Ectodermal cell (in vitro differentiated cells): ENCODE measurements around the gene TNPO2.
A peak's percentile ranks its signal among the peaks of the same experiment; 100 is the strongest.

Source experiments
- H3K27ac ChIP-seq: 2 replicates; pipeline ENCODE4 v1.7.0; 2013; ENCODE audit warnings: mild to moderate bottlenecking, low read depth, low read length; ENCODE audit not compliant: insufficient read depth, poor library complexity, severe bottlenecking
- H3K27me3 ChIP-seq: 2 replicates; pipeline ENCODE4 v1.7.0; 2013; ENCODE audit warnings: mild to moderate bottlenecking, low read length; ENCODE audit not compliant: insufficient read depth, control insufficient read depth, poor library complexity, severe bottlenecking
- H3K36me3 ChIP-seq: one replicate; pipeline ENCODE4 v1.7.0; 2013; ENCODE audit warnings: low read length; ENCODE audit not compliant: control insufficient read depth, insufficient read depth
- H3K4me1 ChIP-seq: one replicate; pipeline ENCODE4 v1.7.0; 2013; ENCODE audit warnings: low read length; ENCODE audit not compliant: control insufficient read depth, insufficient read depth
- H3K4me3 ChIP-seq: 2 replicates; pipeline ENCODE4 v1.7.0; 2013; ENCODE audit warnings: low read depth, low read length, control low read depth; ENCODE audit not compliant: insufficient read depth
- H3K9me3 ChIP-seq: 2 replicates; pipeline ENCODE4 v1.7.0; 2013; ENCODE audit warnings: mild to moderate bottlenecking, low read length, moderate library complexity; ENCODE audit not compliant: control insufficient read depth
- WGBS, 2 experiments: methylation state at CpG; one replicate each; pipeline ENCODE4 v1.1.7; 2013; ENCODE audit warnings: missing lambda C conversion rate in 2 of 2; 5-methylcytosine and 5-hydroxymethylcytosine counted together

The TNPO2 gene

DNA sequence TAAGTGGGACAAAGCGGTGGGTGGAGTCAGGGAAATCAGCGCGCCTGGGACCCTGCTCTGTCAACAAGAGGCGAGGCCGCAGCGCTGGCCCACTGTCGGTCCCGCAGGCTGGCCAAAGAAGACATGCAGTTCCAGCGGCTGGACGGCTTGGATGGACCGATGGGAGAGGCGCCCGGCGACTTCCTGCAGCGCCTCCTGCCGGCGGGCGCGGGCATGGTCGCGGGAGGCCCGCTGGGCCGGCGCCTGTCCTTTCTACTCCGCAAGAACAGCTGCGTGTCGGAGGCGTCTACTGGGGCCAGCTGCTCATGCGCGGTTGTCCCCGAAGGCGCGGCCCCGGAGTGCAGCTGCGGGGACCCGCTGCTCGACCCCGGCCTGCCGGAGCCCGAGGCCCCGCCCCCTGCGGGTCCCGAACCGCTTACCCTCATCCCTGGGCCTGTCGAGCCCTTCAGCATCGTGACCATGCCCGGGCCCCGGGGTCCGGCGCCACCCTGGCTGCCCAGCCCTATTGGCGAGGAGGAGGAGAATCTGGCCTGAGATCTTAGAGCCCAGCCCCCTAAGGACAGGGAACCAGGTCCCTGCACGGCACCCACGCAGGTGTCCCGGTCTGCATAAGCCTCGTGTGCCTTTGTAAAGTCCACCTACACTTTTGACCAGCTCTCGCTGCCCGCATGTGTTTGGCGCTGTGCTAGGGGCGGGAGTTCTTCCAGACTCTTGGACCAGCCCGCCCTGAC lies 34.0 kb upstream of the TNPO2 start:
- Histone ChIP-seq H3K9me3 (no peaks in the 10 kb centered on the region), H3K27ac (no peak overlapping the region), H3K27me3 (peaks cover 9% of the 10 kb centered on the region), H3K4me1 (peaks cover 3% of the 10 kb centered on the region), H3K4me3 (peak overlapping the region; percentile 24), H3K36me3 (no peaks in the 10 kb centered on the region)
- 10% methylated on average over 60 of the region's 60 CpGs for WGBS, 2 experiments

DNA sequence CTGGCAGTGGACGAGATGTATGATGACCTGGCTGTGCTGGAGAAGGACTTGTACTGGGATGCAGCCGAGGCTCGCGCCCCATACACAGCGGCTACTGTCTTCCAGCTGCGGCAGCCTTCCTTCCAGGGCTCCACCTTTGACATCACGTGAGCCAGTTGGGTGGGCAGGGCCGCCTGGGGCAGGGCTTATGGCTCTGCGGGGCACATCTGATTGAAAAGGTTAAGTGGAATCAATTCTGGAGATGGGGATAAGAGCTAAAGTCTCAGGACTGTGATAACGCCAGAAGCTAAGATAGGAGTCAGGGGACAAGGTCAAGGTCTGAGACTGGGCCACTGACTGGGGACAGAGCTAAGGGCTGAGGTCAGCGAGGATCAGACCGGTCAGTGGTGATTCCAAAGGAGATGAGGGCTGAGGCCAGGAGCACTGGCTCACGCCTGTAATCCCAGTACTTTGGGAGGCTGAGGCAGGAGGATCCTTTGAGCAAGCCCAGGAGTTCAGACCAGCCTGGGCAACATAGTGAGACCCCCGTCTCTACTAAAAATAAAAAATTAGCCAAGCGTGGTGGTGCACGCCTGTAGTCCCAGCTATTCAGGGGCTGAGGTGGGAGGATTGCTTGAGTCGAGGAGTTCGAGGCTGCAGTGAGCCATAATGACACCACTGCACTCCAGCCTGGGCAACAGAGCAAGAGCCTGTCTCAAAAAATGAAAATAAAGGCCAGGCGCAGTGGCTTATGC lies 32.6 kb upstream of the TNPO2 start:
- no peaks in the 10 kb centered on the region for H3K36me3 ChIP-seq
- no peak overlapping the region for H3K4me3 ChIP-seq
- H3K27me3 ChIP-seq: peaks cover 23% of the 10 kb centered on the region
- WGBS, 2 experiments: 90 to 92% methylated on average over 19 of the region's 19 CpGs
- H3K27ac ChIP-seq: no peak overlapping the region
- no peaks in the 10 kb centered on the region for H3K9me3 ChIP-seq
- H3K4me1 ChIP-seq: peaks cover 3% of the 10 kb centered on the region

DNA sequence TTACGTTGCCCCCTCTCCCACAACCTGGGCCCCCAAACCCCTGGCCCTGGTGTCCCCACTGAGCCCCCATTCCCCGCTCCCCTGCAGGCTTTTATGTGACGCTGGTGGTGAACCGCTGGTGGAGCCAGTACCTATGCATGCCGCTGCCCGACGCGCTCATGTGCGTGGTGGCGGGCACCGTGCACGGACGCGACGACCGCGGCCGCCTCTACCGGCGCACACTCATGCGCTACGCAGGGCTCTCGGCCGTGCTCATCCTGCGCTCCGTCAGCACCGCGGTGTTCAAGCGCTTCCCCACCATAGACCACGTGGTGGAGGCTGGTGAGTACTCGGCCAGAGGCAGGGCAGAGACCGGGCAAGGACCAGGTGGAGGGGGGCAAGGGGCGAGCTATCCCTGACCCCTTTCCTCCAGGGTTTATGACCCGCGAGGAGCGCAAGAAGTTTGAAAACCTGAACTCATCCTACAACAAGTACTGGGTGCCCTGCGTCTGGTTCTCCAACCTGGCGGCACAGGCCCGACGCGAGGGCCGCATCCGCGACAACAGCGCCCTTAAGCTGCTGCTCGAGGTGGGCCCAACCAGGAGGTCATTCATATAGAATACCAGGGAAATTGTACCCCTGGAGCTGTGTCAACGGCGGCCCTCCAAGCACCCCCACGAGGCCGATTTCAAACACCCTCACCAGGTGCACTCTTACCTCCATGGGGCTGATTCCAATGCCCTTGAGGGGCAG lies 30.9 kb upstream of the TNPO2 start:
- no peak overlapping the region for H3K4me3 ChIP-seq
- H3K27me3 ChIP-seq: peaks cover 40% of the 10 kb centered on the region
- WGBS, 2 experiments: 90 to 92% methylated on average over 50 of the region's 50 CpGs

DNA sequence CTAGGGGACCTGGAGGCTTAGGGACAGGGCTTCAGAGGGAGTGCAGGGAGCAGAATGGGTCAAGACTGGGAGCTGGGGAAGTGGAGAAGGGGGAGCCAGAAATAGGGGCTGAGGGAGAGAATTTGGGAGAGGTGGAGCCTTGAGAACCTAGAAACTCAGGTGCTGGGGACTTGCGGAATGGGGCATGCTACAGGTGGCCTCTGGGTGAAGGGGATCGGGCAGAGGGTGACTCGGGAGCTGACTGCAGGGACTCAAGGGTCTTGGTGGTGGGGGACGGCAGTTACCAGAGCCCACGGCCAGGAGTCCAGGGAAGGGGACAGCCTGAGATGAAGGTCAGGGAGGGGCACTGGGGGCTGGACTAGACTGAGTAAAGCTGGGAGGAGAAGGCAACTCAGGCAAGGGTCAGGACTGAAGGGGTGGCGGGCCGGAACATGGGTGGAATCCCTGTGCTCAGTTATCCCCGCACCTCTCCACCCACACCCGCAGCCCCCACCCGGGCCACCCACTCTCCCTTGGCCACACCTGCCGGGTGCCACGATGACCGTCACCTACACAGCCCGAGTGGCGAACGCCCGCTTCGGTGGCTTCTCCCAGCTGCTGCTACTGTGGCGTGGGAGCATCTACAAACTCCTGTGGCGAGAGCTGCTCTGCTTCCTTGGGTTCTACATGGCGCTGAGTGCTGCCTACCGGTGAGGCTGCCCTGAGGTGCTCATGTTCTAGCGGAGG lies 28.5 kb upstream of the TNPO2 start:
- peaks cover 8% of the 10 kb centered on the region for H3K4me1 ChIP-seq
- 74 to 75% methylated on average over 21 to 22 of the region's 23 CpGs for WGBS, 2 experiments

More for the DNA sequence above, 30.9 kb upstream of the TNPO2 start:
- Histone ChIP-seq H3K36me3 (no peaks in the 10 kb centered on the region), H3K4me1 (peaks cover 11% of the 10 kb centered on the region), H3K9me3 (no peaks in the 10 kb centered on the region), H3K27ac (no peak overlapping the region)

DNA sequence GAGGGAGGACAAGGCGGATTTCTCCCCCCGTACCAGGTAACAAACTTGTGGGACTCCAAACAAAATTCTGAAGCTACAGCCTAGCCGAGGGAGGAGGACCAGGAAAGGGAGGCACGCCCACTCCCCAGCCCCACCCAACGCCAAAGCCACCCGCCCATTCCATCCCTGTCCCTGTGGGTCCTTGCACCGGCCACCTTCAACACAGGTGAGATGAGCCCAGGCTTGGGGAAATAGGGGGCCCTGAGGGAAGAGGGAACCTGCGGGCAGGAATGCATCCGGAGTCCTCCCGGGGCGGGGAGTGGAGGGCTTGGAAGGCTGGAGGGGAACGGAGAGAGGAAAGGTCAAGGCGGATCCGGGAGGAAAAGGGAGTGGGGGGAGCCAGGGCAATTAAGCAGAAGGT lies 27.9 kb upstream of the TNPO2 start, which contains the start of gene BEST2:
Gene BEST2 (plus strand): TSS at position 157 of the 400 bp plus-strand sequence. CDS start 802 bp downstream, outside the sequence.
- Histone ChIP-seq H3K9me3 (no peaks in the 10 kb centered on the region), H3K27ac (no peak within 1 kb of the TSS), H3K4me3 (no peak within 1 kb of the TSS), H3K4me1 (peaks cover 8% of the 10 kb centered on the region), H3K36me3 (peaks cover 14% of the 10 kb centered on the region), H3K27me3 (peaks cover 43% of the 10 kb centered on the region)
- 6 to 12% methylated on average over 11 to 14 of the region's 14 CpGs for WGBS, 2 experiments

More for the DNA sequence above, 28.5 kb upstream of the TNPO2 start:
- peaks cover 10% of the 10 kb centered on the region for H3K36me3 ChIP-seq
- peaks cover 43% of the 10 kb centered on the region for H3K27me3 ChIP-seq
- no peak overlapping the region for H3K4me3 ChIP-seq
- no peaks in the 10 kb centered on the region for H3K9me3 ChIP-seq
- no peak overlapping the region for H3K27ac ChIP-seq

DNA sequence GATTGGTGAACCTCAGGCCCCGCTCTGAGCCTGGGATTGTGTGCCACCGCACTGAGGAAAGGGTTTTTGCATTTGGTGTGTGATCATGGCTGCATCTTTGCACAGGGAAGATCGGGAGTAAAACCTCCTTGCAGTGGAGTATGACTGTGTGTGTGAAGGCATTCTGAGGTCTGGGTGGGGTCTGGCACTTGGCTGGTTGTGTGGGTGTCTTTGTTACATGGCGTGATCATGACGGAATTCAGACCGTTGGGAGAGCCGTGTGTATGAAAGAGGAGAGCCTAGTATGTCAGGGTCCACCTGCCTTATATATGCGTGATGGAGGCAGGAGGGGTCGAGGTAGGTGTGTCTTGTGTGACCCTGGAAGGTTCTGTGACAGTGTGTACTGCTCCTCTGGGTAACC lies 27.1 kb upstream of the TNPO2 start:
- WGBS, 2 experiments: 87 to 89% methylated on average over 9 of the region's 9 CpGs
- no peaks in the 10 kb centered on the region for H3K9me3 ChIP-seq
- H3K36me3 ChIP-seq: peaks cover 14% of the 10 kb centered on the region
- H3K27ac ChIP-seq: no peak overlapping the region
- H3K27me3 ChIP-seq: peaks cover 43% of the 10 kb centered on the region
- H3K4me1 ChIP-seq: peaks cover 8% of the 10 kb centered on the region
- no peak overlapping the region for H3K4me3 ChIP-seq

DNA sequence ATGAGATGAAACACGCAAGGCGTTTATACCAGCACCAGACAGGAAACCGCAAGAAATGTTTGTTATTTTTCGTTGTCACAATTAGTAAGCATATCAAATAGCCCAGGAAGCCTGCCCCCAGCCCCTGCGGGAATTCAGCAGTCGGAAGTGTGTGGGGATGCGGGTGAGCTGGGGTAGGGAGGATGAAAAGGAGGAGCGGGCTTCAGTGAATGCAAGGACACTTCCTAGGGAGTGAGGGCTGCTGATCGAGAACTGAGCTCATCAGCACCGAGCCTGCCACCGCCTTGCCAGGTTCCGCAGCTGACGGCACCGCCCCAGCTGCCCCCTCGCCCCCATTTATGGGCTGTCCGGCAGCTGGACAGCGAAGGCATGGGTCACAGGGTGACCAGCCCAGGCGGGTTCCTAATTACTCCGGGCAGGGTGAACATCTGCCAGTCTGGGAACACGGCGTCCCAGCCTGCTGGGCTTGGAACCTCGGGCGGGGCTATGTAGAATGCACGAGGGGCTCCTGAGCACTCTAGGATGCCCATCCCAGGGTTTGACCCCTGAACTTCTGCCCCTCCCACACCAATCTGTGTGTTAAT lies 26.3 kb upstream of the TNPO2 start:
- peaks cover 8% of the 10 kb centered on the region for H3K4me1 ChIP-seq
- no peak overlapping the region for H3K4me3 ChIP-seq
- WGBS, 2 experiments: 53% methylated on average over 24 of the region's 24 CpGs
- H3K36me3 ChIP-seq: peaks cover 14% of the 10 kb centered on the region
- H3K9me3 ChIP-seq: no peaks in the 10 kb centered on the region
- H3K27ac ChIP-seq: no peak overlapping the region
- H3K27me3 ChIP-seq: peaks cover 43% of the 10 kb centered on the region

DNA sequence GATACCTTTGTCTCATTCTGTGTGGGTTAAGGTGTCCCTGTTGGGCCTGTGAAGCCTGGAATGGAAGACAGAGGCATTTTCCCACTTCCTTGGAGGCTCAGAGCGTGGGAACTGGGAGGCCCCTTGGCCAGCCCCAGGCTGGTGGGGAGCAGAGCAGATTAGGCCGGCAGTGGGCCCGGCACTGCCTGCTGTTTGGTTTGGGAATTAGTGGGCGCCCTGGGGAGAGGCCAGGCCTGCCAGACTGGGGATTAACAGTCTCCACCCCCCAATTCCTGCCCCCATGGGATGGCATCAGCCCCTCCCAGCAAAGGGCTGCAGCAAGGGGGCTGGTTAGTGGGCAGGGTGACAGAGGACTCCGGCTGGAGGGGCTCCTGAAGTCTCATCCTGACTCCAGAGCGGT lies 24.8 kb upstream of the TNPO2 start:
- Histone ChIP-seq H3K9me3 (no peaks in the 10 kb centered on the region), H3K4me1 (peaks cover 8% of the 10 kb centered on the region), H3K36me3 (peaks cover 14% of the 10 kb centered on the region), H3K27ac (no peak overlapping the region), H3K27me3 (peaks cover 42% of the 10 kb centered on the region), H3K4me3 (no peak overlapping the region)
- 59 to 64% methylated on average over 6 of the region's 6 CpGs for WGBS, 2 experiments

DNA sequence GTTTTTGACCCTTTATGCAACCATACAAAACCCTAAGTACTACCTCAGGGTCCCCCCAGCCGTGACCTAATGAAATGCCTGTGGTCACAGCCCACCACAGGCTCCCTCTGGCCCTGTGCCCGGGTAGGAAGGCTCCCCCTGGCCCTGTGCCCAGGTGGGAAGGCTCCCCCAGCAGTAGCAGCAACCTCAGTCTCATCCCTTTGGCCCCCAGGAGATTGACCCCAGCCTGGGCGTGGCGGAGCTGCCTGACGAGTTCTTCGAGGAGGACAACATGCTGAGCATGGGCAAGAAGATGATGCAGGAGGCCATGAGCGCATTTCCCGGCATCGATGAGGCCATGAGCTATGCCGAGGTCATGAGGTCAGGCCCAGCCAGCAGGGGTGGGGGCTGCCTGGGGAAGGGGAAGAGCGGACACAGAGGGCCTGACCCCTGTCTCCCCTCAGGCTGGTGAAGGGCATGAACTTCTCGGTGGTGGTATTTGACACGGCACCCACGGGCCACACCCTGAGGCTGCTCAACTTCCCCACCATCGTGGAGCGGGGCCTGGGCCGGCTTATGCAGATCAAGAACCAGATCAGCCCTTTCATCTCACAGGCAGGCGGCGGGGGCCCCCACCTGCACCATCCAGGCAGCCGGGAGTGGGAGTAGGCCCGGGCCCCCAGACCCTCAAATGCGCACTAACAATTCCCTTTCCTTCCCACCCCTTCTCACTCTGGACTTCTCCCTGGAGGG lies 21.6 kb upstream of the TNPO2 start:
- WGBS, 2 experiments: 93 to 94% methylated on average over 22 of the region's 22 CpGs
- H3K27ac ChIP-seq: no peak overlapping the region
- H3K27me3 ChIP-seq: peaks cover 10% of the 10 kb centered on the region
- no peaks in the 10 kb centered on the region for H3K9me3 ChIP-seq
- peaks cover 6% of the 10 kb centered on the region for H3K4me1 ChIP-seq
- H3K36me3 ChIP-seq: peaks cover 14% of the 10 kb centered on the region
- H3K4me3 ChIP-seq: no peak overlapping the region
